SW 1271 (cell line): ENCODE results near the gene FRAT2.

ENCODE experiments used
- DNase-seq, 2 experiments: peaks; one replicate each; lab custom pipeline; 2025; lab: John Stamatoyannopoulos, UW

FRAT2 gene, protein sequence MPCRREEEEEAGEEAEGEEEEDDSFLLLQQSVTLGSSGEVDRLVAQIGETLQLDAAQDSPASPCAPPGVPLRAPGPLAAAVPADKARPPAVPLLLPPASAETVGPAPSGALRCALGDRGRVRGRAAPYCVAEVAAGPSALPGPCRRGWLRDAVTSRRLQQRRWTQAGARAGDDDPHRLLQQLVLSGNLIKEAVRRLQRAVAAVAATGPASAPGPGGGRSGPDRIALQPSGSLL

DNA sequence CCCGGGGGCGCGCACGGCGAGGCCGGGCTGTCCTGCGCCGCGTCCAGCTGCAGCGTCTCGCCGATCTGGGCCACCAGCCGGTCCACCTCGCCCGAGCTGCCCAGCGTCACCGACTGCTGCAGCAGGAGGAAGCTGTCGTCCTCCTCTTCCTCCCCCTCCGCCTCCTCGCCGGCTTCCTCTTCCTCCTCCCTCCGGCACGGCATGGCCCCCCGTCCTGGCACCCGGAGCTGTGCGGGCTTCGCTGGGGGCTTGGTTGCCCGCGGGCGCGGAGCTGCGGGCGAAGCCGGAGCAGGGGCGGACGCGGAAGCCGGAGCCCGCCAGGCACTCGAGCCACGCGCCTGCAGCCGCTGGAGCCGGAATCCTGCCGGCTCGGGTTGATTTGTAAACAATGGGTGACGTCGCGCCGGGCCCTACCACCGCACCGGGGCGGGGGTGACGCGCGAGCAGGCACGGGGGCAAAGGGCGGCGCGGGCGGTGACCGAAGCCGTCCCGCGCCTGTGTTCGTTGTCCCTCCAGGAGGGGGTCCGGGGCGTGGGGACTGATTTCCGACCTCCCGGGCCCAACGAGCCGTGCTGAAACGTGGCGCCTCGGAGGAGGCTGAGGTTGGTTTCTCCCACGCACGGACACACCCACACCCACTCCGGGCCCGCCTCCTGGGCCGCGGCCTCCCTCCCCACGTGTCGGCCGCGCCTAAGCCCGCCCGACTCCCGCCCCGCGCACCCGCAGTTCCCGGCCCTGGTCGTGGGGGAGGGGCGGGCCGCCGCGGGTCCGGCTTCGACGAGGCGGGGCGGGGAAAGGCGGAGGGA, at the start of gene FRAT2:
TSS of gene FRAT2 (minus strand) at position 360 of the 806 bp plus-strand sequence. CDS start at position 203, 157 bp downstream.
- DNase-seq: peak in 1 of 2 experiments; percentile 77

DNA sequence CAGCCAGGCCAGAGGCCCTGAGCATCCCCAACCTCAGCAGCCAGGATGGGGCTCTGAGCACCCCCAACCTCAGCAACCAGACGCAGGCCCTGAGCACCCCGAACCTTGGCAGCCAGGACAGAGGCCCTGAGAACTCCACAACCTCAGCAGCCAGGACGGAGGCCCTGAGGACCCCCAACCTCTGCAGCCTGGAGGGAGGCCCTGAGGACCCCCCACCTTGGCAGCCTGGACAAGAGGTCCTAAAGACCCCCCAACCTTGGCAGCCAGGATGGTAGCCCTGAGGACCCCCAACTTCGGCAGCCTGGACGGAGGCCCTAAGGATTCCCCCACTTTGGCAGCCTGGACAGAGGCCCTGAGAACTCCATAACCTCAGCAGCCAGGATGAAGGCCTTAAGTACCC, 49.6 kb upstream of the FRAT2 start:
- no peak for DNase-seq

DNA sequence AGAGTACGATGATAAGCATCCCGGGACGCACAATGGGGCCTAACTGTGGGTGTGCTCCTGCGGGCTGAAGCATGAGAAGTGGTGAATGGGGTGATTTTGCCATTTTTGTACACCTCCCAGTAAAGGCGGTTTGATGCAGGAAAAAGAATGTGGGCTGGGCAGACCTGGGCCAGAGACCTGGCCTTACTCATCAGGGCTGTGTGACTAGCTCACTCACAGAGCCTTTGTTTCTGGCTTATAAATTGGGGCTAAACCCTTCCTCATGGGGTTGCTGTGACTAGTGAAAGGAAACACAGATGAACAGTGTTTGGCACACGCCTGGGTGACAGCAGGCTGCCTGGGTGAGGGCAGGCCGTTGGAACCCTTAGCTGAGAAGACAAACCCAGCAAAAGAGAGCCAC, 48.6 kb upstream of the FRAT2 start:
- DNase-seq: no peak

DNA sequence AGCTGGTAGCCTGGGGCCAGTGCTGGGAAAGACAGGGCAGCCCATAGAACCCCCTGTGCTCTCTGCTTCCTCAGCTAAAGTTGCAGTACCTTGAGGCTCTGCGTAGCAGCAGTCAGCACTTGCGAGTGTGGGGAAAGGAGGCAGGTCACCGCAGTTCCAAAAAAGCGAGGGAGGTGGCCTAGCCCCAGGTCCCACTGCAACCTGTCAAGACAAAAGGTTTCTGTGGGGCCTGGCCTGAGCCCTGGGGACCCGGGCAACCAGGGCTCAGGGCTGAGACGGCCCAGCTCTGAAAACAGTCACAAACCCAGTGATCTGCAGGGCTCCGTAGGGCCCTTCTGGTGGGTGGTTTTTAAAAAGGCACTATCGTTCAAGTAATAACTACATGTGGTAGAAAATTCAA, 47.1 kb upstream of the FRAT2 start:
- no peak for DNase-seq

DNA sequence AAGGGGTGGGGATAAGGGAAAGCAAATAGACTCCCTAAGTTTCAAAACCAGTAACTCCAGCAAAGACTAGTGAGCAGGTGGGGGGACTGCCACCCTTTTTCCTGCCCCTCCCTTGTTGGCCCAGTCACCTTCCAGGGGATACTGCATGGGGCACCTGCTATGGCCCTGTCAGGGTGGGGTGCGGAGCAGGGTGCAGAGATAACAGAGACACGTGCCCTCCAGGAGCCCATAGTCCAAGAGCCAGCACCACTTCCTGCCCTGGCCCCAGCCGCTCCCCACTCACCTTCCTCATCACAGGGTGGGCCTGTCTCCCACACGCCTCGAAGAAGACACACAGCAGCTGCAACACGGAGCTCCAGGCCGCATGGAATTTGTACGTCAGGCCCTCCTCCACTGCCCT, 46.0 kb upstream of the FRAT2 start:
- DNase-seq: no peak

DNA sequence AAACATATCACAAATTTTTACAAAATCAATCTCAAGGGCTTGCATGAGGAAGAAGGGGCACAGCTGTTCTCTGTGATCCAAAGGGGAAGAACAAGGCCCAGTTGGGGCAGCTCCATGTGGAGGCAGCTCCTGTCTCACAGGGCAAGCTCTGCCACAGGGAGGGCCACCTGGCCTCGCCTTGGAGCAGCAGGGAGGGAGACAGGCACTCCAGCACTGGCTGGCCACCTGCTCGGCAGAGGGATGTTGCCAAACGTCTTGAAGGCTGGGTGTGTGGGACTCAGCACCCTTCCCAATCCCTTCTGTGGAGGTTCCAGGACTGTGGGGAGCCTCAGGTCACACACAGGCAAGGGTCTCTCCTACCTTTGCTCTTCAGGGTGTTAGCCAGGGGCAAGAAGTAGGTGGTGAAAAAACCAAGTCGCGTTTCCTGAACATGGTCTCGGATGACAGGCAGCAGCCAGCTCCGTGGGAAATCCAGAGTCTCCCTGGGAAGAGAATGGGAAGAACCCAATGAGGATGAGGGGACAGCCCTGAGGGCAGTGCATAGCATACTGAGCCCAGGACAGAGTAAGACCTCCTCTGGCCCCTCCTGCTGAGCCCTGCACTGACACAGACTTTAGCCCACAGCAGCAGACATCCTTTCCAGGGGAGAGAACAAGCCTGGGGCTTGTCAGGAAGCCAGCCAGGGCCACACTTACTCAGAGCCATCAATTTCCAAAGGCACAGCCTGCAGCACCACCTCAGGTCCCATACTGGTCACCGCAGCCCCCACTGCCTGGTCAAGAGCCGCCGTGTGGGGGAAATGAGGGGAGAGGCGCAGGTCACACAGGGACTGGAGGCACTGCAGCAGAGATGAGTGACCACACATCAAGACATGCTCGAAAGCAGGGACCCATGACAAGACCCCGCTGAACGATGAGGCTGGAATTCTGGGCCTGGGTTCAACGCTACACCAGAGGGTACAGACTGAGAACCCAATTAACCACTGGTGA, 44.7 kb upstream of the FRAT2 start:
- DNase-seq: no peak

DNA sequence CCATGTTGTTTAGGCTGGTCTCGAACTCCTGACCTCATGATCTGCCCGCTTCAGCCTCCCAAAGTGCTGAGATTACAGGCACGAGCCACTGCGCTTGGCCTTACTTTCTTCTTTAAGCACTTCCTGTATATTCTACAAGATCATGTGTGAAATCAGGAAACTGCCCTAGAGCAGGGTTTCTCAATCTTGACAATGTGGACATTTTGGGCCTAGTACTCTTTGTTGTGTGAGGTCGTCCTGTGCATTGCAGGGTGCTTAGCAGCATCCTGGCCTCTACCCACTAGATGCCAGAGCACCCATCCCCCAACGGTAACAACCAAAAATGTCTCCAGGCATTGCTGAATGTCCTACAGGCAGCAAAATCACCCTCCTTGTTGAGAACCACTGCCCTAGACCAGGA, 41.9 kb upstream of the FRAT2 start:
- DNase-seq: no peak

DNA sequence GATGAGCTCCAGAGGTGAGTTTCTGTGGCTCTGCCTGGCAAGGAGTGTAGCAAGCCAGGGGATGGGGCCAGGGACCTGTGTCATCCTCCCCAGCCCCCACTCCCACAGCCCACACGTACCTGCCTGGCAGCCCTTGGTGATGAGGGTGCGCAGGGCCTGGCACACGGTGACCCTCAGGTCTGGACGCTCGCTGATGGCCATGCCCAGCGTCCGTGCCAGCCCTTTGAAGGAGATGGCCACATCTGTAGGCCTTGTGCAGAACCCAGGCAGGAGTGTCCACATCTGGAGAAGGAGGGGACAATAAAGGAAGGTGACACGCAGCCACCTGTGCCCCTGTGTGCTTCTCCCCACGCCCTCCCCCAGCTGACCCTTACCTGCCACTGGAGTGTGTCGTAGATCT, 38.9 kb upstream of the FRAT2 start:
- no peak for DNase-seq

DNA sequence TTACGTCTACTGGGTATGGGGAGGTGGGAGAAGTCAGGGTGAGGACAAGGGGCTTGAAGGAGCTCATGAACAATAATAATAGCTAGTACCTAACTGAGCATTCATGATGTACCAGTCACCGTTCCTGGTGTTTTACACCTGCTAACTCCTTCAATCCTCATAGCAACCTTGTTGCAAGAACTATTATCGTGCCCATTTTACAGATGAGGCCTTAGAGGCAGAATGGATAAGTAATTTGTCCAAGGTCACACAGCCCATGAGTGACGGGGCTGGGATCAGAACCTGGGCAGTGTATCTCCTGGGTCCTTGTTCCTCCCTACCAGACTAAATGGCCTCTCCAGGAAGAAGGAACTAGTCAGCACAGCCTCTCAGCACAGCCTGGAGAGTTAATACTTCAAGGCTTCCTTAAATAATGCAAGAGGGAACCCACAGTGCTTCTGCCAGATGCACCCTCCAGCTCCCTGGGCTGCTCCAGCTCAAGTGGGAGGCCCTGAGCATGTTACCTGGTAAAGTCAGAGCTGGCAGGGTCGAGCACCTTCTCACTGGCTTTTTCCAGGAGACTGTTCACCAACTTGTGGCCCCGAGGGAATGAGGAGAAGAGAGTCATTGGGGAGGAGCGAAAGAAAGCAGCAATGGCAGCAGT, 37.8 kb upstream of the FRAT2 start:
- DNase-seq: no peak

DNA sequence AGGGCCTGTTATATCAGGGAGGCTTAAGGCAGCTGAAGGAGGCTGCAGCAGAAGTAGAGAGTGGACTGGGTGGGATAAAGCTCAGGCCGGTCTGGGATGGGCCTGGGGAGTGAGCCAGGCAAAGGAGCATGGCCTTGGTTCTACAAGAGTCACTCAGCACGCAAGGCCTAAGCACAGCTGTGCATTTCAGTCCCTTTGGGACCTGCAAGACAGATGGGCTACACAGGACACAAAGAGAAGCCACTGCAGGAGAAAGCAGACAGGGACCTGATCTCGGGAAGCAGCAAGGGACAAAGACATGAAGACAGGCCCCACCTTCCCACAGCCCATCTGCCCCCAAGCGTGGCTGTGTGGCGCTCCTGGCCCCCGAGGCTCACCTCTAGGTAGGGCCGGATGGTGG, 37.2 kb upstream of the FRAT2 start:
- no peak for DNase-seq

DNA sequence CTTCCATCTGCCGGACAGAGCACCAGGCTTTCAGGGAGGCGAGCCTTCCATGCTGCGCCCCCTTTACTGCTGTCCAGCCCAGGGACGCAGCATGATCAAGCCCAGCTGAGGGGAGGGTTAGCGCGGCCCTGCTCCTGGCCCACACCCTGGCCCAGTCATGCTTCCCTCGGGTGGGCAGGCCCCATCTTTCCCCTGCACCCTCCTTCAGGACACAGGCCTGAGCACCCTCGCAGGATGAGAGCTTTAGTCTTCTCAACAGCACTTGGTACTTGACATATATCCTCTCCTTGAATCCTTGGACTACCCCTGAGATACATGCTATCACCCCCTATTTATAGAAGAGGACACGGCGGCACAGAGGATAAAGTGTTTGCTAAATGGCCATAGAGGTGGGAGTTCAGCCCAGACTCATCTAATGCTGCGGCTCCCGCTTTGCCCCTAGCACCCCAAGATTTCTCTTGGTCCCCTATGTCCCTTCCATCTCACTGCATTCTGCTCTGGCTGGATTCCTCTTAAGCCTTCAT, 32.7 kb upstream of the FRAT2 start:
- no peak for DNase-seq

DNA sequence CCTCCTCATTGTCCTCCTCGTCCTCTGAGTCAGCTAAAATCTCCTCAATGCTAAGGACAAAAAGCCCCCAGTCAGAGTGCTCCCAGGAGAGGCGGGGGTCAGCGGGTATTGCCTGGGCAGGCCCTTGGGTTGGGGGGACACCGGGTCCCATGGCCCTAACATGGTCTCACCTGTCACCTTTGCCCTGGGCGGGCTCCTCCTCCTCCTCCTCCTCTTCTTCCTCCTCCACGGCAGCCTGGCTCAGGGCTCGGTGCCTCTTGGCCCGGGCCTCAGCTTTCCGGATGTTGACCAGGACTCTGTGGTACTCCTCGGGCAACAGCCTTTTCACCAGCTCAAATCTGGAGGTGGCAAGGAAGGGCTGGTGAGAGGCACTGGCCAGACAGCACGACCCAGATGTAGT, 32.0 kb upstream of the FRAT2 start:
- no peak for DNase-seq

DNA sequence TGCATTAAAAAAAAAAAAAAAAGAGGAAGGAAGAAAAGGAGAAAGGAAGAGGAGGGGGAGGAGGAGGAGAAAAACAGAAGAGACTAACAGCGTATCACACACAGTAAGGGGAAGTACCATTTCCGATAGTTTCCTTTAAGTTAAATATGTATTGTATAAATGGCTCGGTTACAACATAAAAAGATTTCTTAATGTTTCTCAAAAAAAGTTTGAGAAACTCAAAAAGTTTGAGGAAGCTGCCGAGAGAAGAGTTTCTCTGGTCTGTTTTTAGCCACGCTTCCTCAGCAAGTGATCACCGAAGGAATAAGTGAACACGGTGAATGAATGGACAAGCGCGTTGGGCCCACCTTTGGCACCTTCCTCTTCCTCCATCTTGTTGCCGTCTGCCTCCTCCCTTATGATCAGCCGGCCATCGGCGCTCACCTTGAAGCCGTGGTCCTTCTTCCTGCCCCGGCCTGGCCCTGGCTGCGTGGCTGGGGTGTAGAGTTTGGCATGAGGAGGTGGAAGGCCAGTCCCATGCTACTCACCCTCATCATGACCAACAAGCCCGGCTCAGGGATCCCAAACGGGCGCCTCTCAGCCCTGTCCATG, 31.3 kb upstream of the FRAT2 start:
- no peak for DNase-seq

DNA sequence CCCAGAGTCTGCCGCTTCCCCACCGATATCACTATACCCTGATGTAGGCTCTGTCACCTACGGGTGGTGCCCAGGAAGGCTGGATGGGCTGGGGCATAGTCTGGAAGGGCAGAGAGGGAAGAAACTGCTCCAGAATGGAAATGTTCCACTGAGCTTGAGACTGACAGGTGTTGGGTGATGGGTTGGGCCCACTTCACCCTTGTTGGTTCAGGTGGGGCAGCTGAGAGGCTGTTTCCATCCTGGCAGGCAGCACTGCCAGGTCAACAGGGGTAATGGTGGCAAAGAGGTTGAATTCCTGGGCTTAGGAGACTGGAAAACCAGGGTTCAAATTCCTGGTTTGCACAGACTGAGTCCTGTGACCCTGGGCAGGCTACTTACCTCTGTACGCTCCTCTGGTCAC, 28.5 kb upstream of the FRAT2 start:
- DNase-seq: no peak

DNA sequence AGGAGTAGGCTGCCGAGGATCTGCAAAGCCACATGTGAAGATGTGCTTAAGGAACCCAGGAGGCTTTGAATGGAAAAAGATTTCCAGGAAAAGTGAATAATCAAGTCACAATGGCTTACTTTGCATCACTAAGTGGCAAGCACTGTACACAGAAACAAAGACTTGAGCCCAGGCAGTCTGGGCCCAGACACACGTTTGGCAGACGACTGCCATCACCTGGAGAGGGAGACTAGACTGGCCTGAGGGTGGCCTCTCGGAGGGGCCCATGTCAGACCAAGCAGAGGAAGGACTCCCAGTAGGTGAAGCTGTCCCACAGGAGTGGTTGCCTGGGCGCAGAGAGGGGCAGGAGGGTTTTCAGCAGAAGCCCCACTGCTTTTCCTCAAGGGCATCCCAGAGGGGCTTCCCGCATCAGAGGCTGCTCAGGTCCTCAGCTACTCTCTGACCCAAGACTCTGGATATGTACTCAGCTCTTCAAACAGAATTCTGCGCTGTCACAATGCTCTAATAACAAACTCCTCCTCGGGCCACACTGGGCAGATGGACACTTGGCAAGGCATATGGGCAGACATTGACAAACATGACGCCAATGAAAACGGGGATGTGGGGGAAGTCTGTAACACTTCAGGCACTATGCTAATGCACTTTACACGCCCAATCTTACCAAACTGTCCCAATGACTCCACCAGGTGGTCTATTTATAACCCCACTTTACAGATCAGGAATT, 27.9 kb upstream of the FRAT2 start:
- DNase-seq: no peak

DNA sequence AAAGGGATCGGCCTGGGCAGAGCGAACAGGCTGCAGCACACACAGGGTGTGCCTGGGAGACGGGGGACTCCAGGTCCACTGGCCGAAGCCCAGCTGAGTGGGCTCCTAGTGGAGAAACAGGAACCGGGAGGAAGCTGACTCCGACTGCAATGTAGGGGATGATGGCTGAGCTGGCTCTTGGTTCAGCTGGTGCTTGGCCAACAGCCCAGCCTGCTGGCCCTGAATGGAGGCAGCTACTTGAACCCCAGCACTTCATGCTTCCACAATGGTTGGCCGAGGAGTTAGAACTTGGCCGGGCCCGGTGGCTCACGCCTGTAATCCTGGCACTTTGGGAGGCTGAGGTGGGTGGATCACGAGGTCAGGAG, 27.0 kb upstream of the FRAT2 start:
- no peak for DNase-seq

DNA sequence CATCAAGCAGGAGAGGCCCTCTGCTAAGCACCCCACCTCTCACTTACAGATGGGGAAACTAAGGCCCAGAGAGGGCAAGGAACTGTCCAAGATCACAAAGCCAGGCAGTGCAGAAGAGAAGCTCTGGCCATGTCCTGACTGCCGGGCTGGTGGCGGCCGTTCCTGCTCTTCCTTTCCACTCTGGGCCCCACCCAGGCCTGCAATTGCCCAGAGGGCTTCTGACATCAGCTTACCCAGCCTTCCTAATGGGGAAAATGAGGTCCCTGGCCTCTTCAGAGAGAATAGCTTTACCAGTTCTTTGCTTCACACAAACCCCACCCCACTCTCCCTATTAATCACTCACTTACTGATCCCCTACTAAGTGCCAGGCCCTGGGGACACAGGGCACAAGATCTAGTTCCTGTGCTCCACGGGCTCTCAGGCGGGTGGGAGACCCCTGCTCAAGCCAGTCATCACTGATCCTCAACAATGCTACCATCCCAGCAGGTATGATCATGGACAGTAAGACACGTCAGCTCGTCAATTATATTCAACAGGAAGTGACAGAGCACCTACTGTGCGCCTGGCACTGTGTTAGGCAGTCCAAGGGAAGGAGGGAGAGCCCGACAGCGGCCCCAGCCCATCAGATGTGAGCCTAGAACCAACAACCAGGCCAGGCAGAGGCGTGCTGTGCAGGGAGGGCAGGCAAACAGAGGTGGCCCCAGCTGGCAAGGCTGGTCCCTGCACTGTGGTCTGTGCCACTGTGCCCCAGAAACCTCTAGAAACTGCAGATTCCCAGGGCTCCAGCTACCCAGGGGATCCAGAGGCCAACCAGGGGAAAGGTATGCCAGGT, 26.4 kb upstream of the FRAT2 start:
- no peak for DNase-seq

DNA sequence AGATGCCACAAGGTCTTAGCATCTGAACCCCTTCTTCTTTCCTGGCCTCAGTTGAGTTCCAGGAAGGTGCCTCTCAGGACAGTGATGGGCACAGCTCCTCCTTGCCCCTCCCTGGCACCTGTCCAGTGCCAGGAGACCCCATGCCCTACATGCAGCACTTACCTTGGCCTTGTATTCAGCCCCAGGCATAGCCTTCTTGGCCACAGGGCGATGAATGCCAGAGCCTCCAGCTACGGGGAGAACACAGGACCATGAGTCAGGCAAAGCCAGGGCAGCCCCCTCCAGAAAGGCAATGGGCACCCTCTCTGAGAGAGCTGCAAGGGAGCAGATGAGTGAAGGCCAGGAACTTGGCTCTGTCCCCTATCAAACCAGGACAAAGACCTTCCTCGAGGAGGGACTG, 24.3 kb upstream of the FRAT2 start:
- DNase-seq: no peak

DNA sequence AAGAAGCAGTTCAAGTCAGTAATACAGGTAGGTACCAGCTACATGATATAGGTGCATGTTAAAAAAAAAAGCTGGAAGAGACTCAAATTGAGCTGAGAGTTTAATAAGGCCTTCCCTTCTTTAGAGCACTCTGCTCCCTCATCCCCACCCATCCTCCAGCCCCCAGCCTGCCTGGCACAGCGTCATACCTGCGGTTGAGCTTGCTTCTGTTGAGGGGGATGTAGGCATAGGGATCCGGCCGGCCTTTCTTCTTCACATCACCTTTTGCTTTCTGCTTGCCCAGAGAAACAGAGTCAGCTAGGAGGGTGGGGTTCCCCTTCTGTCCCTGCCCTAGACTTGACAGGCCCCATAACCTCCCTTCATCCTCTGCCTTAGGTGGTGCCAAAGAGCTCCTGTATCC, 23.8 kb upstream of the FRAT2 start:
- no peak for DNase-seq

DNA sequence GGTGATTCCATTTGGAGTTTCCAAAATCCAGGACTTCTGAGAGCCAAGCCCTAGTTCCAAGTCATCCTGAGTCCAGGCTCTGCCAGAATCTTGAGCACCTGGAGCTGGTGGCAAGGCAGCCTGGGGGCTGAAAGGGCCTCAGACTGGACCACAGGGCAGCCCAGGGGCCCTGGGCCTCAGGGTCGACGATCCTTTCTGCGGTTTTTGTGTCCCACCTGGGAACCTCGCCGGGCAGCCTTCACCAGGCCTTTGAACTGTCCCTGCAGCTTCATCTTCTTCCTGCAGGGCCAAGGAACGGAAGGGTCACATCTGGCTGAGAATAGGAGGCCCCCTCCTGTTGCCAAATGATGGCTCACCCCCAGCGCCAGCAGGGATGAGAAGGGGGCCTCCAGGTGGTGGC, 22.4 kb upstream of the FRAT2 start:
- no peak for DNase-seq
